Progenitor cell of endocrine pancreas (in vitro differentiated cells): ENCODE measurements around the gene SCUBE1. TPM values are rescaled to one million over a fixed set of nuclear protein-coding genes. Genes with fewer than 3 reads are reported as not detected.

Experiments used
- DNase-seq: peaks from one replicate; pipeline ENCODE4 v3.0.0; 2021; ENCODE audit warnings: low spot score; ENCODE audit not compliant: unreplicated experiment
- H3K27ac Mint-ChIP-seq: 2 replicates; pipeline ENCODE4 v1.8.0; 2021; ENCODE audit warnings: mild to moderate bottlenecking, moderate library complexity, mixed read lengths
- H3K27me3 Mint-ChIP-seq: 2 replicates; pipeline ENCODE4 v1.8.0; 2021; ENCODE audit warnings: mixed read lengths
- H3K36me3 Mint-ChIP-seq: 2 replicates; pipeline ENCODE4 v1.8.0; 2022; ENCODE audit warnings: mixed read lengths; ENCODE audit not compliant: insufficient read depth
- H3K4me1 Mint-ChIP-seq: 2 replicates; pipeline ENCODE4 v1.8.0; 2021; ENCODE audit warnings: low read depth, mixed read lengths
- H3K4me3 Mint-ChIP-seq: 2 replicates; pipeline ENCODE4 v1.8.0; 2021; ENCODE audit warnings: low read depth, mild to moderate bottlenecking, moderate library complexity, mixed read lengths
- H3K9me3 Mint-ChIP-seq: 2 replicates; pipeline ENCODE4 v1.8.0; 2021; ENCODE audit warnings: low read depth, mixed read lengths
- total RNA-seq: library from RNA; stranded (reverse); gene quantifications from 2 replicates; pipeline ENCODE4 v1.2.1, GENCODE V29; 2021
- TF ChIP-seq, protein P1 (sequence below): fragments of 200-600 bp; sonication (generic); IDR thresholded peaks from one replicate; pipeline ENCODE4 v1.5.0; 2021; ENCODE audit warnings: antibody characterized with exemption, mild to moderate bottlenecking; ENCODE audit not compliant: unreplicated experiment

The SCUBE1 gene
- total RNA-seq, 1 donor from 2014 or later: 4.5 TPM

DNA sequence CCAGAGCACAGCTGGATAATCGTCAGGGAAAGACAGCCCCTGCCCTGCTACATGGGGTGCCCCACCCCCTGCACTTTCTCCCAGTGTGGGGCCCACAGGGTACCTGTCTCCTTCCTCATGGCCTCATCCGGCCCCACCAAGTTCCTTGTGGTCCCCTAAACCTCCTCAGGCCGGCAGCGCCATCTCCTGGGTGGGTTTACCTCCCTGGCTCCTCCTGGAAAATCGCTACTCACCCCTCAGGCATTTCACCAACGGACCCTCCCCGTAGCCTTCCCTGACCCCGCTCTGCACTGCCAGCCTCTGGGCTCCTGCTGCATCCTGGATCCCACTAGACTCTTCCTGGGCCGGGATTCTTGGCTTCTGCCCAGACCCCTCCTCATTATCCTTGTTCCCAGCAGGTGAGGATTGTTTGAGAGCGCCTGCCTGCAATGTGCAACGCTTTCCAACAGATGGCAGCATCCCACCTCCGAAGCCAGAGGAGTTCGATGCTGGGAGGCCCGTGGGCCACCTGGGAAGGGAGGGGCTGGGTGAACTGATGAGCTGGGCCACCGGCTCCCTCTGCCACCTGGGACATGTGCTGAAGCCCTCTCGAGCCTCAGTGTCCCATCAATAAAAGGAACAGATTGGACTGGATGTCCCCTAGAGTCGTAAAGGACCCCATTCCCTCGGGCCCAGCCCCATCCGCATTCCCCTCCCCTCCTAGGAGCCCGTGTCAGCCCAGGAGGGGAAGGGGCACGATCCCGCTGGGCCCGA is 112.0 kb downstream of the SCUBE1 start:
- Mint-ChIP-seq H3K4me3 (no peak overlapping the region), H3K27ac (peak overlapping the region; percentile 77), H3K27me3 (peaks cover 33% of the 10 kb centered on the region), H3K36me3 (no peaks in the 10 kb centered on the region), H3K4me1 (peaks cover 10% of the 10 kb centered on the region), H3K9me3 (no peaks in the 10 kb centered on the region)
- TF ChIP-seq, protein P1, sequence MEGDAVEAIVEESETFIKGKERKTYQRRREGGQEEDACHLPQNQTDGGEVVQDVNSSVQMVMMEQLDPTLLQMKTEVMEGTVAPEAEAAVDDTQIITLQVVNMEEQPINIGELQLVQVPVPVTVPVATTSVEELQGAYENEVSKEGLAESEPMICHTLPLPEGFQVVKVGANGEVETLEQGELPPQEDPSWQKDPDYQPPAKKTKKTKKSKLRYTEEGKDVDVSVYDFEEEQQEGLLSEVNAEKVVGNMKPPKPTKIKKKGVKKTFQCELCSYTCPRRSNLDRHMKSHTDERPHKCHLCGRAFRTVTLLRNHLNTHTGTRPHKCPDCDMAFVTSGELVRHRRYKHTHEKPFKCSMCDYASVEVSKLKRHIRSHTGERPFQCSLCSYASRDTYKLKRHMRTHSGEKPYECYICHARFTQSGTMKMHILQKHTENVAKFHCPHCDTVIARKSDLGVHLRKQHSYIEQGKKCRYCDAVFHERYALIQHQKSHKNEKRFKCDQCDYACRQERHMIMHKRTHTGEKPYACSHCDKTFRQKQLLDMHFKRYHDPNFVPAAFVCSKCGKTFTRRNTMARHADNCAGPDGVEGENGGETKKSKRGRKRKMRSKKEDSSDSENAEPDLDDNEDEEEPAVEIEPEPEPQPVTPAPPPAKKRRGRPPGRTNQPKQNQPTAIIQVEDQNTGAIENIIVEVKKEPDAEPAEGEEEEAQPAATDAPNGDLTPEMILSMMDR: peak; percentile 95
- peak; percentile 75 for DNase-seq

DNA sequence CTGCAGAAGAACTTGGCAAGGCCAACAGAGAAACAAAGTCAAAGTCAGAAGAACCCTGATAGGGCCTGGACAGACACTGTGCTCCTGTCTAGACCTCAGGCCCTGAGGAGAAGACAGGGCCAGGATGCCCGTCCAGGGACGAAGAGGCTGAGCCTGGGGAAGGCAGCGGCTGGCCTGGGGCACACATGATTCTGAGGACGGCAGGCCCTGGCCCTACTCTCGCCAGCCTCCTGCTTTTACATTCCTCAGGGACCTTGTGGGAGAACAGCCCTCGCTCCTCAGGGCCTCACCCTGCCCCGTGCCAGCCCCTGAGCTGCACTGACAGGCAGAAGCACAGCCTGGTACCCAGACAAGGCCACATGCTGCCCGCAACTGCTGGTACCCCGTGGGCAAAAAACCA is 112.6 kb downstream of the SCUBE1 start:
- peaks cover 34% of the 10 kb centered on the region for H3K27me3 Mint-ChIP-seq
- no peak overlapping the region for H3K4me3 Mint-ChIP-seq
- H3K4me1 Mint-ChIP-seq: peaks cover 12% of the 10 kb centered on the region
- H3K9me3 Mint-ChIP-seq: no peaks in the 10 kb centered on the region
- no peak overlapping the region for H3K27ac Mint-ChIP-seq
- H3K36me3 Mint-ChIP-seq: no peaks in the 10 kb centered on the region
- TF ChIP-seq, protein P1: no peak
- no peak for DNase-seq

DNA sequence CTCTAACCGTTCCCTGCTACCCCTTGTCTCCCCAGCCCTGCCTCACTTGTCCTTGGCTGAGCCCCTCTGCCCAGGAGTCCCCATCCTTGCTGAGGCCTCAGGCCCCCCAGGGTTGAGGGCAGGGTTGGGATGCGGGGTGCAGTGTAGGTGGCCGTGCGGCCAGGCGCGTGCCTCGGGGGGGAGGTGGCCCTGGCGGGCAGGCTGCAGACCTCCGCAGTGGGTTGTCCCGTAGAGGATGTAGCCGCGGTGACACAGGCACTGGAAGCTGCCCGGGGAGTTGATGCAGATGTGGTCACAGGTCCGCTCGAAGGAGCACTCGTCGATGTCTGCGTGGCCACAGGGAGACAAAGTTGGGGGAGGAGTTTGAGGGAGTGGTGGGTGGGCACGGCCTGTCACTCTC is 114.3 kb downstream of the SCUBE1 start:
- no peak overlapping the region for H3K27ac Mint-ChIP-seq
- H3K4me1 Mint-ChIP-seq: peaks cover 12% of the 10 kb centered on the region
- H3K4me3 Mint-ChIP-seq: no peak overlapping the region
- H3K9me3 Mint-ChIP-seq: no peaks in the 10 kb centered on the region
- peaks cover 48% of the 10 kb centered on the region for H3K27me3 Mint-ChIP-seq
- H3K36me3 Mint-ChIP-seq: no peaks in the 10 kb centered on the region
- TF ChIP-seq, protein P1: no peak
- DNase-seq: no peak

DNA sequence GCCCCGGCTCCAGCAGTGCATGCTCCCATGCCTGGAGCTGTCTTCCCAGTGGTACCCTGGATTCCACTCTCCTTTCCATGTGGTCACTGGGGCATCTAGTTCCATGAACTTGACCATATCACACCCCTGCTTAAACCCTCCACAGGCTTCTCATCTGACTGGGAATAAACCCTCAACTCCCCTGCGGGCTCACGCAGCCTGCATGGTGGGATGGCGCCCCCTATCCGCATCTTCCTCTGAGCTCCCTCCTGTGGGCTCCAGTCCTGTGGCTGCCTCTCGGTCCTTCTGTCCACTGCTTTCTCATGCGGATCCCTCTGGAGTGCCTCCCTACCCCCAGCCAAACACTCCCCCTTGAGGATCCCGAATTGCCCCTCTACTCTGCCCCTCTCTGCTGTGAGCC is 114.8 kb downstream of the SCUBE1 start:
- TF ChIP-seq, protein P1: peak; percentile 38
- H3K36me3 Mint-ChIP-seq: no peaks in the 10 kb centered on the region
- no peak overlapping the region for H3K27ac Mint-ChIP-seq
- H3K27me3 Mint-ChIP-seq: peaks cover 47% of the 10 kb centered on the region
- peaks cover 12% of the 10 kb centered on the region for H3K4me1 Mint-ChIP-seq
- H3K4me3 Mint-ChIP-seq: no peak overlapping the region
- no peaks in the 10 kb centered on the region for H3K9me3 Mint-ChIP-seq
- DNase-seq: no peak

DNA sequence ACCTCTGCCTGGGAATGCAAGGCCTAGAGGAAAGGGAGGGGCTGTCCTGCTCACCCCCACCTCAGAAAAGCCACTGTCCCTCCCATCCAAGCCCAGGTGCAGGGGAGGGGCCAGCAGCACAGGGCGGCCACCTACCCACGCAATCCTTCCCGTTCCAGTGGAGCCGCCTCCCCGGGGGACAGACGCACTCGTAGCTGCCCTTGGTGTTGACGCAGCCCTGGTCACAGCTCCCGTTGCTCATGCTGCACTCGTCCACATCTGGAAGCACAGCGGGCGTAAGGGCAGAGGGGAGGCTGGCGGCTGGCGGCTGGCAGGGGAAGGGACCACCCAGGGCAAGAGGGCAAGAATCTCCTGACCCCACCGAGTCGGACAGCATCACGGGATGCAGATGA is 115.9 kb downstream of the SCUBE1 start:
- peaks cover 40% of the 10 kb centered on the region for H3K27me3 Mint-ChIP-seq
- H3K36me3 Mint-ChIP-seq: no peaks in the 10 kb centered on the region
- no peaks in the 10 kb centered on the region for H3K9me3 Mint-ChIP-seq
- TF ChIP-seq, protein P1: no peak
- peaks cover 12% of the 10 kb centered on the region for H3K4me1 Mint-ChIP-seq
- no peak overlapping the region for H3K27ac Mint-ChIP-seq
- H3K4me3 Mint-ChIP-seq: no peak overlapping the region
- no peak for DNase-seq
